Neuronal stem cell (in vitro differentiated cells): ENCODE measurements around the gene ZNF439.
"Not testable (repeated sequence)": the region's sequence is repeated elsewhere in the genome, so short reads cannot be mapped to it uniquely, and the experiment has no call there.

ENCODE experiments used
- DNase-seq: peaks from one replicate; pipeline ENCODE4 v3.0.0-alpha.2; 2013; ENCODE audit warnings: low spot score
- H2AFZ ChIP-seq: one replicate; pipeline ENCODE4 v1.6.1; 2013; ENCODE audit warnings: mild to moderate bottlenecking, low read length, inconsistent platforms
- H2AK5ac ChIP-seq: 2 replicates; pipeline ENCODE4 v1.6.1; 2013; ENCODE audit warnings: low read depth, mild to moderate bottlenecking, inconsistent platforms, low read length, moderate library complexity, mixed read lengths
- H2BK120ac ChIP-seq: 2 replicates; pipeline ENCODE4 v1.6.1; 2013; ENCODE audit warnings: low read depth, mild to moderate bottlenecking, inconsistent platforms, low read length, moderate library complexity, mixed read lengths
- H2BK12ac ChIP-seq: one replicate; pipeline ENCODE4 v1.6.1; 2013; ENCODE audit warnings: low read length, inconsistent platforms
- H2BK15ac ChIP-seq: 2 replicates; pipeline ENCODE4 v1.6.1; 2013; ENCODE audit warnings: mild to moderate bottlenecking, low read length, inconsistent platforms, mixed read lengths
- H2BK5ac ChIP-seq: one replicate; pipeline ENCODE4 v1.6.1; 2013; ENCODE audit warnings: inconsistent platforms, mild to moderate bottlenecking, low read length, moderate library complexity
- H3K14ac ChIP-seq: one replicate; pipeline ENCODE4 v1.6.1; 2013; ENCODE audit warnings: low read length, inconsistent platforms
- H3K18ac ChIP-seq: 2 replicates; pipeline ENCODE4 v1.6.1; 2013; ENCODE audit warnings: low read length, inconsistent platforms
- H3K23ac ChIP-seq: 2 replicates; pipeline ENCODE4 v1.6.1; 2013; ENCODE audit warnings: low read depth, mild to moderate bottlenecking, mixed read lengths, low read length, inconsistent platforms; ENCODE audit not compliant: poor library complexity
- H3K27ac ChIP-seq: replicated peaks from 3 replicates; pipeline ENCODE4 v1.5.1; 2013; ENCODE audit warnings: low read length, inconsistent platforms
- H3K27me3 ChIP-seq, 3 experiments: 2 replicates each; pipeline ENCODE4 v1.6.1; 2013; ENCODE audit warnings: low read length in 3 of 3, mild to moderate bottlenecking in 2 of 3, inconsistent platforms in 1 of 3, low read depth in 1 of 3, mixed read lengths in 1 of 3, moderate library complexity in 1 of 3; ENCODE audit not compliant: control insufficient read depth in 3 of 3, insufficient read depth in 3 of 3
- H3K36me3 ChIP-seq, 2 donors: replicated peaks in 1 of 2; 2 replicates each; pipeline ENCODE4 v1.6.1; 2013; ENCODE audit warnings: low read length in 2 of 2; ENCODE audit not compliant: control insufficient read depth in 2 of 2, insufficient read depth in 2 of 2
- H3K4ac ChIP-seq: 2 replicates; pipeline ENCODE4 v1.6.1; 2013; ENCODE audit warnings: inconsistent platforms, mild to moderate bottlenecking, low read length, moderate library complexity
- H3K4me1 ChIP-seq, 2 donors: 1 replicate in 1 of 2; 2 replicates in 1 of 2; pipeline ENCODE4 v1.6.1; 2013; ENCODE audit warnings: low read length in 2 of 2, low read depth in 1 of 2; ENCODE audit not compliant: control insufficient read depth in 2 of 2, insufficient read depth in 1 of 2
- H3K4me2 ChIP-seq: one replicate; pipeline ENCODE4 v1.6.1; 2013; ENCODE audit warnings: mild to moderate bottlenecking, low read length, inconsistent platforms; ENCODE audit not compliant: insufficient read depth, poor library complexity, severe bottlenecking
- H3K4me3 ChIP-seq, 2 donors: 2 replicates each; pipeline ENCODE4 v1.5.1; 2013; ENCODE audit warnings: low read length in 2 of 2, mild to moderate bottlenecking in 2 of 2, inconsistent platforms in 1 of 2, moderate library complexity in 1 of 2
- H3K79me1 ChIP-seq: one replicate; pipeline ENCODE4 v1.6.1; 2013; ENCODE audit warnings: low read depth, mild to moderate bottlenecking, inconsistent platforms, low read length, moderate library complexity
- H3K9ac ChIP-seq: one replicate; pipeline ENCODE4 v1.6.1; 2013; ENCODE audit warnings: mild to moderate bottlenecking, low read depth, low read length, inconsistent platforms; ENCODE audit not compliant: poor library complexity
- H3K9me3 ChIP-seq, 2 donors: replicated peaks in 1 of 2; 2 replicates each; pipeline versions ENCODE3 to v1.6.1; 2013; ENCODE audit warnings: low read length in 2 of 2, mild to moderate bottlenecking in 2 of 2, inconsistent platforms in 1 of 2, low read depth in 1 of 2, mixed read lengths in 1 of 2, moderate library complexity in 1 of 2; ENCODE audit not compliant: control insufficient read depth in 2 of 2, insufficient read depth in 1 of 2
- H4K8ac ChIP-seq: one replicate; pipeline ENCODE4 v1.6.1; 2013; ENCODE audit warnings: low read depth, mild to moderate bottlenecking, inconsistent platforms, low read length, moderate library complexity
- H4K91ac ChIP-seq: one replicate; pipeline ENCODE4 v1.6.1; 2013; ENCODE audit warnings: low read length, low read depth, mild to moderate bottlenecking, inconsistent platforms; ENCODE audit not compliant: poor library complexity
- WGBS, 2 donors: extraction: QIAGEN DNeasy Blood & Tissue Kit; methylation state at CpG; one replicate each; pipeline ENCODE4 v1.1.7; 2013; ENCODE audit warnings: missing lambda C conversion rate in 2 of 2, mixed read lengths in 1 of 2; ENCODE audit not compliant: insufficient read length in 2 of 2, insufficient replicate concordance in 1 of 2; ENCODE audit errors: extremely low coverage in 2 of 2; 5-methylcytosine and 5-hydroxymethylcytosine counted together

ZNF439 gene

DNA sequence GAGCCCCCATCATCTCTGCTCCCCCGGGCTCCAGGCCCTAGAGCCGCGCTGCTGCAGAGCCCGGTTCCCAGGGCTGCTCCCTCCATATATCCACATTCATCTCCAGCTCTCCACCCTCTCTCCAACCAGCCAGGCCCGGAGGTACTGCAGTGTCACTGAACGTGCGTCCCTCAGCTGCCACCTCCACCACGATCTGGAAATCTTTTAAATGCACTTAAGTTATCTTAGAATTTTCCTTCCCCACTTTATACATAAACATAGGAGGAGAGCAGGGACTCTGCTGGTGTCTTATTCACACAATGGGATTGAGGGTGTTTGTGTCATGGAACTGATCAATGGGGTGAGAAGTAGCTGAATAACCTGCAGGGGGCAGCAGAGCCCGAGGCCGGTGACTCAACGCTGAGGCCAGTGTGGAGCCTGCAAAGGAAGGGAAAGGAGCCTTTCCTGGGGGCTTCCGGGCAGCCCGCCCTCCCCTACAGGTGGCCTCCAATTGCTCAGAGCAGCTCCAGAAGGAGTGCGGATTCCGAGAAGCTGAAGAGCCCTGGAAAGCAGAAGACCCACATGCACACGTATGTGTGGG lies 31.3 kb downstream of the ZNF439 start:
- not testable (repeated sequence) for H2BK120ac ChIP-seq, H3K4me1 ChIP-seq, H3K14ac ChIP-seq, H3K36me3 ChIP-seq, H2AK5ac ChIP-seq, H4K8ac ChIP-seq, H2AFZ ChIP-seq, H3K4ac ChIP-seq, H3K27ac ChIP-seq, H2BK12ac ChIP-seq, H2BK15ac ChIP-seq, H3K27me3 ChIP-seq, H2BK5ac ChIP-seq, H3K4me3 ChIP-seq, H3K79me1 ChIP-seq, H3K23ac ChIP-seq, H4K91ac ChIP-seq, H3K4me2 ChIP-seq, DNase-seq, H3K9ac ChIP-seq, H3K18ac ChIP-seq
- H3K9me3 ChIP-seq: peaks cover 6 to 15% of the 10 kb centered on the region in 2 donors
- no CpG with 5 or more reads among the region's 16 CpGs for WGBS, 2 donors

DNA sequence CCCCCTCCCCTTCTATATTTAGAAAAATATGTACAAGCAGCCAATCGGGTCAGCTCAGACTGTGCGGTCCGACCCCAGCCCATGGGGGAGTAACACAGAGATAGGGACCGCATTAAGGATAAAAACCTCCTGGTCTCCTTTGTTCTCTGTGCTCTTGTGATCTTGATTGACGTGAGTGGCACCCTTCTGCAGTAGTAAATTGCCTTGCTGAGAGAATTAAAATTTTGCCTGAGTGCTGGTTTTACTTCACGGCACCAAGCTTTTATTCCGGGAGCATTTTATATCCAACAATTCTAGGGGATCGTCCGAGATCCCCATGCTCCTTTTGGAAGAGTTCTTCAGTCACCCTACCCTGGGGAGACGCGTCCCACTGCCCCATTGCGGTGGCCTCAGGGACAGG lies 32.1 kb downstream of the ZNF439 start:
- no peak overlapping the region for H3K9ac ChIP-seq
- no peak overlapping the region for H2BK15ac ChIP-seq
- WGBS, 2 donors: no CpG with 5 or more reads among the region's 12 CpGs
- no peak overlapping the region for H2BK12ac ChIP-seq
- H3K18ac ChIP-seq: peak overlapping the region; percentile 57
- DNase-seq: no peak
- H2BK5ac ChIP-seq: peak overlapping the region; percentile 13
- no peak overlapping the region for H3K23ac ChIP-seq
- H3K79me1 ChIP-seq: no peaks in the 10 kb centered on the region
- H4K91ac ChIP-seq: no peak overlapping the region
- no peak overlapping the region for H3K14ac ChIP-seq
- H3K27me3 ChIP-seq: no peaks in the 10 kb centered on the region
- no peak overlapping the region for H2AK5ac ChIP-seq
- peaks cover 6 to 19% of the 10 kb centered on the region in 2 donors for H3K9me3 ChIP-seq
- no peaks in the 10 kb centered on the region for H3K36me3 ChIP-seq
- H3K4me2 ChIP-seq: no peak overlapping the region
- no peak overlapping the region for H4K8ac ChIP-seq
- no peak overlapping the region for H2BK120ac ChIP-seq
- H2AFZ ChIP-seq: no peak overlapping the region
- H3K4me1 ChIP-seq: no peaks in the 10 kb centered on the region
- H3K27ac ChIP-seq: no peak overlapping the region
- no peak overlapping the region for H3K4me3 ChIP-seq
- H3K4ac ChIP-seq: no peak overlapping the region

DNA sequence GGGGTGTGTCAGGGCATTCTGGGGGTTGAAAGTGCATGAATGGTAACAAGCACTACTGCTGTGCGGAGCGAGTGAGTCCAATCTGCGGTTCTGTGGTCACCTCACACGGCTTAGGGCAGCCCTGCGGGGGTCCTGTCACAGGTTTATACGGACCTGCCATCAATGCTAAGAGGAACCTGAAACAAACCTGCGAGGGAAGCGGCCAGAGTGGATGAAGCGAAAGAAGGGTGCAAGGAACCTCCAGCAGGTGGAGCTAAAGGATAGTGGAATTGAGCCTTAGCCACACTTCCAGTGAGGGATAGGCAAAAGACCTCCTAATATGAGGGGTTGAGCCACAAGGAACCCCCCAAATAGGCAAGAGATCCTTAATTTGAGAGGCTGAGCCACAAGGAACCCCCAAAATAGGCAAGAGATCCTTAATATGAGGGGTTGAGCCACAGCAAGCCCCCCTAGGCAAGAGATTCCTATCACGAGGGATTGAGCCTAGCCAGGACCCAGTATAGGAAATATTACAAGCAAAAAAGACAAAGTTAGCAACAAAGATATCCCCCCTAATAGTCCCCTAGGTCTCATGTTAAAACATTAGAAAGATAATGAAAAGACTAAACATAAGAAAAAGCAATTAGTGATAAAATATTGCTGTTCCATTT lies 32.8 kb downstream of the ZNF439 start:
- Histone ChIP-seq H4K8ac (no peak overlapping the region), H2BK5ac (peak overlapping the region; percentile 13), H3K23ac (no peak overlapping the region), H2AFZ (no peak overlapping the region), H2BK120ac (no peak overlapping the region), H3K4me3 (no peak overlapping the region), H3K18ac (peak overlapping the region; percentile 57), H3K27me3 (no peaks in the 10 kb centered on the region), H3K4me1 (no peaks in the 10 kb centered on the region), H2BK15ac (no peak overlapping the region), H3K14ac (no peak overlapping the region), H3K4ac (no peak overlapping the region), H3K9me3 (peaks cover 6 to 21% of the 10 kb centered on the region in 2 donors), H3K4me2 (no peak overlapping the region), H3K27ac (no peak overlapping the region), H3K9ac (no peak overlapping the region), H3K79me1 (no peaks in the 10 kb centered on the region), H3K36me3 (no peaks in the 10 kb centered on the region), H2BK12ac (no peak overlapping the region), H2AK5ac (no peak overlapping the region), H4K91ac (no peak overlapping the region)
- WGBS, 2 donors: no CpG with 5 or more reads among the region's 10 CpGs
- DNase-seq: peak; percentile 62

DNA sequence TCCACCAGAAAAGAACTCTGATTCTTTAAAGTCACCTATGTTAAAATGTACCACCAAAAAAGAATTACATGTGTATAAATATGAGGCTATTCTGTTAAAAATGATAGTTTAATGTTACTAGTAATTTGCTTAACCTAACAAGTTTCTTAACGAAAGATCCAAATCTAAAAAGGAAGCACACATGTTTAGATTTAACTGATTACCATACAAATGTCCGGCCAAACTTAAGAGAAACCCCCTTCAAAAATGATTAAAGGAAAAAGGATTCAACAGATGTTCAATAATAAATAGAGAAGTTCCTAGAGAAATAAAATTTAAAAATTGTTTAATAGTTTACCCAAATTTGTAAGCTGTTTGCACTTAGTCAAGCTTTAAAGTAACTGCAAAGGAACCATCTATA lies 34.1 kb downstream of the ZNF439 start:
- H4K91ac ChIP-seq: no peak overlapping the region
- no CpG with 5 or more reads among the region's 2 CpGs for WGBS, 2 donors

More for the DNA sequence above, 34.1 kb downstream of the ZNF439 start:
- Histone ChIP-seq H3K18ac (no peak overlapping the region), H3K4me1 (peaks cover 3 to 4% of the 10 kb centered on the region in 2 donors), H3K23ac (no peak overlapping the region), H2AK5ac (no peak overlapping the region), H3K4me3 (no peak overlapping the region), H3K9ac (no peak overlapping the region), H2BK15ac (no peak overlapping the region), H3K79me1 (no peaks in the 10 kb centered on the region), H3K36me3 (no peaks in the 10 kb centered on the region), H3K14ac (no peak overlapping the region), H3K27ac (no peak overlapping the region), H3K4me2 (no peak overlapping the region), H2BK5ac (no peak overlapping the region), H3K9me3 (peaks cover 6 to 24% of the 10 kb centered on the region in 2 donors), H2BK120ac (no peak overlapping the region), H3K4ac (no peak overlapping the region), H3K27me3 (no peaks in the 10 kb centered on the region), H4K8ac (no peak overlapping the region), H2AFZ (no peak overlapping the region), H2BK12ac (no peak overlapping the region)
- DNase-seq: no peak
